Right cardiac atrium (tissue), 5 donors: Measurements from ENCODE around the gene PPP3R1. TPM values are rescaled to one million over a fixed set of nuclear protein-coding genes. Genes with fewer than 3 reads are reported as not detected.

Experiments
- ATAC-seq, 2 donors: fragments of 200-7000 bp; cut with Tn5 transposase; one replicate each; pipeline versions ENCODE4 v1.8.0 to v1.9.1; 2020; ENCODE audit warnings: moderate library complexity in 2 of 2, mild to moderate bottlenecking in 1 of 2
- DNase-seq, 3 donors: peaks; one replicate each; pipeline ENCODE4 v3.0.0-alpha.2; 2020
- H3K27ac ChIP-seq: one replicate; pipeline ENCODE4 v1.5.1; 2013; ENCODE audit warnings: mild to moderate bottlenecking, low read length, control low read depth, moderate library complexity
- H3K27me3 ChIP-seq: one replicate; pipeline ENCODE4 v1.6.1; 2013; ENCODE audit not compliant: control insufficient read depth, insufficient read depth
- H3K4me1 ChIP-seq: one replicate; pipeline ENCODE4 v1.6.1; 2013; ENCODE audit warnings: low read length; ENCODE audit not compliant: control insufficient read depth, insufficient read depth
- H3K4me3 ChIP-seq: one replicate; pipeline ENCODE4 v1.5.1; 2013; ENCODE audit warnings: low read length, control low read depth
- H3K9me3 ChIP-seq: one replicate; pipeline ENCODE4 v1.6.1; 2013; ENCODE audit warnings: low read length; ENCODE audit not compliant: control insufficient read depth
- WGBS: extraction: QIAGEN DNeasy Blood & Tissue Kit; methylation state at CpG from one replicate; pipeline ENCODE4 v1.1.7; 2013; 5-methylcytosine and 5-hydroxymethylcytosine counted together
- intact Hi-C, 4 donors: fragments of 100-400 bp; cut with DNase I; formaldehyde crosslinking; loops; one replicate each; pipeline versions ENCODE4 v1.11.0 to v1.14.0; 2022 to 2023
- polyA plus RNA-seq: library from polyadenylated mRNA; stranded (reverse); fragments of 200-250 nt; gene quantifications from one replicate; pipeline ENCODE4 v1.2.3, GENCODE V29; 2013
- total RNA-seq, 4 donors: library from RNA; stranded (reverse); fragmentation: NEBNext Ultra II Directional; extraction: Animal tissue kit (Norgen Biotek cat#: 25700); gene quantifications; one replicate each; pipeline ENCODE4 v1.2.1, GENCODE V29; 2021
- donor health status: healthy with polysubstance abuse.
- donor health status: DM: no; HTN: yes; CAD: no.
- donor health status: DM: no; HTN: no; CAD: no.
- donor health status: DM: no; HTN: yes; CAD: no; lungs with severe emphysema.
- donor health status: DM: yes; HTN: yes; CAD: no.

PPP3R1 gene
- total and polyA plus RNA-seq, 5 donors: 21.4 to 46.2 (median 41.5) TPM

GRCh38 chr2:68141875-68142274, 110.5 kb downstream of the PPP3R1 start:
- no peak for ATAC-seq

DNA sequence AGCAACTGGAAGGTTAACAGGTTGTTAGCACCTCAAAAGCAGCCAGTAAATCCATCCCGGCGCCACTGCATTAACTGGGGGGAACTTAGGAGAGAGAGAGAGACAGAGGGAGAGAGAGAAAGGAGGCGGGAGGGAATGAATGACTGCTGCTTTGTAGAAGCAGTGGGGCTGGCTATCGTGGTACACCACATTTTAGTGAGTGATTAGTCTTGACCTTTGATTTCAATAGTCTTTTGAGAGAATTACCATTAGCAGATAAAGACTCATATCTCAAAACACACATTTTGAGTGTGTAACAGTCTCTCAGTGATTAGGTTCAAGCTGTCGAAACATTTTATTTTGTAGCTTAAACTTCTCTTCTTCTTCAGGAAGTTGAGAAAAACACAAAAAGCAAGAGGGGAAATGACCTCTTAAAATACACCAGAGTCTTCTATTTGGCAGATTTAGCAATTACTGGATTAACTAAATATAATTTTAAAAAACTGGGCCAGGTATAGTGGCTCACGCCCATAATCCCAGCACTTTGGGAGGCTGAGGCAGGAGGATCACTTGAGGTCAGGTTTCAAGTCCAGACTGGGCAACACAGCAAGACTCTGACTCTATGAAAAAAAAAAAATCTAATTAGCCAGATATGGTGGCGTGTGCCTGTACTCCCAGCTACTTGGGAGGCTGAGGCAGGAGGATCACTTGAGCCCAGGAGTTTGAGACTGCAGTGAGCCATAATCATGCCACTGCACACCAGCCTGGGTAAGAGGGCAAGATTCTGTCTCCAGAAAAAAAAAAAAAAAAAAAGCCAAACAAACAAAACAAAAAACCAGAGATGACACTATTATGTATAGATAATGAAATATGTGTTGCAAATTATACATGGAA, 116.6 kb downstream of the PPP3R1 start:
- H3K4me1 ChIP-seq: no peaks in the 10 kb centered on the region
- no peak overlapping the region for H3K4me3 ChIP-seq
- no peaks in the 10 kb centered on the region for H3K27me3 ChIP-seq
- ATAC-seq: no peak
- H3K9me3 ChIP-seq: no peaks in the 10 kb centered on the region
- intact Hi-C loops: no loop called here
- DNase-seq: no peak
- no peak overlapping the region for H3K27ac ChIP-seq
- WGBS: 68% methylated on average over 7 of the region's 7 CpGs

More at GRCh38 chr2:68141875-68142274, 110.5 kb downstream of the PPP3R1 start:
- no peak overlapping the region for H3K4me3 ChIP-seq
- H3K4me1 ChIP-seq: no peaks in the 10 kb centered on the region
- intact Hi-C loops: no loop called here
- 92% methylated on average over 2 of the region's 2 CpGs for WGBS
- no peaks in the 10 kb centered on the region for H3K9me3 ChIP-seq
- no peaks in the 10 kb centered on the region for H3K27me3 ChIP-seq
- no peak overlapping the region for H3K27ac ChIP-seq
- no peak for DNase-seq

GRCh38 chr2:68134554-68134953, 117.8 kb downstream of the PPP3R1 start:
- no peak overlapping the region for H3K27ac ChIP-seq
- intact Hi-C loops: no loop called here
- DNase-seq: no peak

DNA sequence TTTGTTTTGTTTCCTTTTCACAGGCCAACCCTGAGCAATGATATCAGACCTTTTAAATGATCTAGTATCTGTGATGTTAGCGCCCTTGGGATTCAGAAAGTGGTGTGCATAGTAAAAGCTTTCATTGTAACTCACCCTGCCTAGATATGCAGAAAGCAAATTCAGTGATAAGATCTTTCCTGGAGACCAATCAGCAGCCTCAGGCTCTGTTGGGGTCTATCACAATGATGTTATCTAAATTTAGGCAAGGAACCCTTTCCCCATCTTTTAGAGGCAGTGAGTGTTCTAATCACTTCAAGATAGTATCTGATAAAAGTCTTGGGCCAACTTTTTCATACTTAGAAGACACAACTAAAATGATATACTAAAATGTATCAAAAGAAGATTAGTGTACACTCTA, 118.2 kb downstream of the PPP3R1 start:
- Histone ChIP-seq H3K27ac (no peak overlapping the region), H3K9me3 (no peaks in the 10 kb centered on the region), H3K4me1 (no peaks in the 10 kb centered on the region), H3K27me3 (no peaks in the 10 kb centered on the region), H3K4me3 (no peak overlapping the region)
- DNase-seq (no peak), ATAC-seq (no peak)
- intact Hi-C loops: no loop called here
- WGBS: 90% methylated on average over 1 of the region's 1 CpG

More at GRCh38 chr2:68134554-68134953, 117.8 kb downstream of the PPP3R1 start:
- no peaks in the 10 kb centered on the region for H3K27me3 ChIP-seq
- H3K4me3 ChIP-seq: no peak overlapping the region
- H3K9me3 ChIP-seq: no peaks in the 10 kb centered on the region
- no peak for ATAC-seq
- WGBS: 95% methylated on average over 6 of the region's 6 CpGs
- H3K4me1 ChIP-seq: no peaks in the 10 kb centered on the region

Other genes with a start within 250 kb of the PPP3R1 start
- 10 to 100 TPM; 13.5 to 20.9 (median 17.3) TPM for gene C1D, start 189.5 kb downstream of the PPP3R1 start, total RNA-seq
- 21.2 TPM for gene C1D, start 189.5 kb downstream of the PPP3R1 start, polyA plus RNA-seq
- 10 to 100 TPM in 1 of 4 donors, 1 to 10 TPM in 3; 8.3 to 15.8 (median 8.5) TPM for gene PNO1, start 94.6 kb downstream of the PPP3R1 start, total RNA-seq
- gene PNO1, start 94.6 kb downstream of the PPP3R1 start, polyA plus RNA-seq: 7.0 TPM
- gene CNRIP1, start 67.4 kb upstream of the PPP3R1 start, total RNA-seq: 10 to 100 TPM; 16.9 to 24.1 (median 20.0) TPM
- gene CNRIP1, start 67.4 kb upstream of the PPP3R1 start, polyA plus RNA-seq: 16.8 TPM
- 1 to 10 TPM; 4.0 to 6.6 (median 4.3) TPM for gene PLEK, start 112.8 kb upstream of the PPP3R1 start, total RNA-seq
- gene PLEK, start 112.8 kb upstream of the PPP3R1 start, polyA plus RNA-seq: 1.3 TPM
- 1 to 10 TPM in 1 of 4 donors, under 1 TPM in 3; 0.42 to 1.1 (median 0.95) TPM for gene FBXO48, start 214.8 kb upstream of the PPP3R1 start, total RNA-seq
- gene FBXO48, start 214.8 kb upstream of the PPP3R1 start, polyA plus RNA-seq: 0.61 TPM
- 1 to 10 TPM; 6.2 to 7.6 (median 6.7) TPM for gene APLF, start 215.1 kb upstream of the PPP3R1 start, total RNA-seq
- 0.72 TPM for gene APLF, start 215.1 kb upstream of the PPP3R1 start, polyA plus RNA-seq